ENCODE results near the gene PYGO1.

DNA sequence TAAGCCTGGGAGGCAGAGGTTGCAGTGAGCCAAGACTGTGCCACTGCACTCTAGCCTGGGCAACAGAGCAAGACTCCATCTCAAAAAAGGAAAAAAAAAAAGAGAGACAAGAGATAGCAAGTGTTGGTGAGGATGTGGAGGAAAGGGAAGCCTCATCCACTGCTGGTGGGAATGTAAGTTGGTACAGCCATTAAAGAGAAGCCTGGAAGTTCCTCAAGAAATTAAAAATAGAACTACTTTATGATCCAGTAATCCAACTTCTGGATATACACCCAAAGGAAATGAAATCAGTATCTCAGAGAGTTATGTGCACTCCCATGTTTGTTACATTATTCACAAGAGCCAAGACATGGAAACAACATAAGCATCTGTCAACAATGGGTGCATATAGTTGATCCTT lies 14.9 kb downstream of the PYGO1 start:
- no peak for TF ChIP-seq FOXJ3 (CRISPR knock-in tag; IDR thresholded peaks at IDR 0.05; ENCODE audit: borderline replicate concordance)
- TF ChIP-seq ZSCAN18 (CRISPR knock-in tag; IDR thresholded peaks at IDR 0.05): no peak
- TF ChIP-seq CREM (CRISPR knock-in tag; IDR thresholded peaks at IDR 0.05): no peak
- TF ChIP-seq, protein P1, sequence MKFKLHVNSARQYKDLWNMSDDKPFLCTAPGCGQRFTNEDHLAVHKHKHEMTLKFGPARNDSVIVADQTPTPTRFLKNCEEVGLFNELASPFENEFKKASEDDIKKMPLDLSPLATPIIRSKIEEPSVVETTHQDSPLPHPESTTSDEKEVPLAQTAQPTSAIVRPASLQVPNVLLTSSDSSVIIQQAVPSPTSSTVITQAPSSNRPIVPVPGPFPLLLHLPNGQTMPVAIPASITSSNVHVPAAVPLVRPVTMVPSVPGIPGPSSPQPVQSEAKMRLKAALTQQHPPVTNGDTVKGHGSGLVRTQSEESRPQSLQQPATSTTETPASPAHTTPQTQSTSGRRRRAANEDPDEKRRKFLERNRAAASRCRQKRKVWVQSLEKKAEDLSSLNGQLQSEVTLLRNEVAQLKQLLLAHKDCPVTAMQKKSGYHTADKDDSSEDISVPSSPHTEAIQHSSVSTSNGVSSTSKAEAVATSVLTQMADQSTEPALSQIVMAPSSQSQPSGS (CRISPR knock-in tag; IDR thresholded peaks at IDR 0.05; ENCODE audit: borderline replicate concordance, low read depth): no peak
- no peak for TF ChIP-seq NFYB (CRISPR knock-in tag; conservative IDR thresholded peaks at IDR 0.05; ENCODE audit: low read depth)
- no peak for TF ChIP-seq ZBTB43 (CRISPR knock-in tag; IDR thresholded peaks at IDR 0.05)
- no peak for TF ChIP-seq CTCF (IDR thresholded peaks at IDR 0.05)
- TF ChIP-seq TCF7 (CRISPR knock-in tag; IDR thresholded peaks at IDR 0.05; ENCODE audit: low read depth): no peak
- no peak for TF ChIP-seq ESRRA (CRISPR knock-in tag; IDR thresholded peaks at IDR 0.05; ENCODE audit: borderline replicate concordance)
- TF ChIP-seq JUN (CRISPR knock-in tag; IDR thresholded peaks at IDR 0.05): no peak
- no peak for TF ChIP-seq CREB1 (CRISPR knock-in tag; IDR thresholded peaks at IDR 0.05)
